Neural progenitor cell (in vitro differentiated cells): ENCODE measurements around the gene SEMA3B.

Experiments used
- CTCF ChIP-seq: fragments of 200-600 bp; sonication (generic); IDR thresholded peaks from 2 replicates; pipeline ENCODE4 v1.5.1; 2017; ENCODE audit warnings: antibody characterized with exemption, mild to moderate bottlenecking
- EZH2 ChIP-seq: fragments of 200-600 bp; sonication (generic); IDR thresholded peaks from 2 replicates; pipeline ENCODE4 v1.6.1; 2017; ENCODE audit warnings: antibody characterized with exemption, mild to moderate bottlenecking, moderate library complexity
- EZH2phosphoT487 ChIP-seq: fragments of 200-600 bp; sonication (generic); IDR thresholded peaks from 2 replicates; pipeline ENCODE4 v1.6.1; 2017; ENCODE audit warnings: antibody characterized with exemption

GRCh38 chr3:50239649-50240048, 29.3 kb upstream of the SEMA3B start:
- TF ChIP-seq CTCF (no peak), EZH2phosphoT487 (no peak), EZH2 (no peak)
